IMR-90 (cell line): ENCODE data around the gene DRD3. TPM values are rescaled to one million over a fixed set of nuclear protein-coding genes. Genes with fewer than 3 reads are reported as not detected.

Experiments used
- ATAC-seq: fragments of 200-7000 bp; cut with Tn5 transposase; 2 replicates; pipeline ENCODE4 v1.9.1; 2020; ENCODE audit warnings: low read depth, mild to moderate bottlenecking, moderate library complexity
- BruUV-seq: library from RNA; stranded (reverse); fragments of 400-500 nt; replicated peaks from 2 replicates; lab custom pipeline; 2021; lab: Mats Ljungman, UMichigan
- CTCF ChIA-PET: fragments of 300-600 bp; formaldehyde crosslinking; extraction: SDS; loops from one replicate; lab custom pipeline; 2021; ENCODE audit warnings: antibody characterized with exemption; lab: Yijun Ruan, JAX
- POLR2A ChIA-PET: fragments of 300-600 bp; sonication (Branson Sonifier 250); formaldehyde crosslinking; loops from one replicate; lab custom pipeline; 2022; ENCODE audit warnings: antibody characterized with exemption; ENCODE audit not compliant: unreplicated experiment; lab: Charles Lee
- DNase-seq: peaks from one replicate; pipeline ENCODE4 v3.0.0; 2013
- H2AFZ ChIP-seq: replicated peaks from 2 replicates; pipeline ENCODE3; 2013; ENCODE audit warnings: low read length, mild to moderate bottlenecking; ENCODE audit not compliant: poor library complexity
- H2AK5ac ChIP-seq: 2 replicates; pipeline ENCODE4 v1.6.1; 2013; ENCODE audit warnings: low read depth, low read length, inconsistent platforms
- H2AK9ac ChIP-seq: replicated peaks from 2 replicates; pipeline ENCODE3; 2013; ENCODE audit warnings: mild to moderate bottlenecking, low read depth, low read length, moderate library complexity; ENCODE audit not compliant: poor library complexity
- H2BK120ac ChIP-seq: 2 replicates; pipeline ENCODE4 v1.6.1; 2013; ENCODE audit warnings: low read depth, low read length, inconsistent platforms
- H2BK15ac ChIP-seq: 3 replicates; pipeline ENCODE4 v1.6.1; 2013; ENCODE audit warnings: low read depth, low read length, inconsistent platforms
- H2BK20ac ChIP-seq: 2 replicates; pipeline ENCODE4 v1.6.1; 2013; ENCODE audit warnings: low read depth, mild to moderate bottlenecking, inconsistent platforms, low read length, moderate library complexity
- H2BK5ac ChIP-seq: 2 replicates; pipeline ENCODE4 v1.6.1; 2013; ENCODE audit warnings: mild to moderate bottlenecking, low read depth, low read length, inconsistent platforms; ENCODE audit not compliant: poor library complexity, severe bottlenecking
- H3K14ac ChIP-seq: replicated peaks from 2 replicates; pipeline ENCODE4 v1.6.1; 2013; ENCODE audit warnings: low read depth, low read length, inconsistent platforms
- H3K18ac ChIP-seq: 2 replicates; pipeline ENCODE4 v1.6.1; 2013; ENCODE audit warnings: low read depth, low read length, control low read depth
- H3K23ac ChIP-seq: 2 replicates; pipeline ENCODE4 v1.6.1; 2013; ENCODE audit warnings: low read depth, low read length, inconsistent platforms
- H3K27ac ChIP-seq: 2 replicates; pipeline ENCODE4 v1.5.1; 2013; ENCODE audit warnings: mild to moderate bottlenecking, control low read depth, low read length; ENCODE audit not compliant: insufficient read depth
- H3K27me3 ChIP-seq: 2 replicates; pipeline ENCODE4 v1.6.1; 2013; ENCODE audit warnings: low read length; ENCODE audit not compliant: control insufficient read depth, insufficient read depth
- H3K36me3 ChIP-seq: 2 replicates; pipeline ENCODE4 v1.6.1; 2013; ENCODE audit warnings: low read length, mixed read lengths; ENCODE audit not compliant: control insufficient read depth, insufficient read depth
- H3K4ac ChIP-seq: 2 replicates; pipeline ENCODE4 v1.6.1; 2013; ENCODE audit warnings: low read depth, low read length, inconsistent platforms
- H3K4me1 ChIP-seq: 2 replicates; pipeline ENCODE4 v1.6.1; 2013; ENCODE audit warnings: low read length, mixed read lengths; ENCODE audit not compliant: control insufficient read depth, insufficient read depth
- H3K4me2 ChIP-seq: 2 replicates; pipeline ENCODE4 v1.6.1; 2013; ENCODE audit warnings: low read depth, mild to moderate bottlenecking, control low read depth, low read length, moderate library complexity
- H3K4me3 ChIP-seq: 2 replicates; pipeline ENCODE4 v1.5.1; 2013; ENCODE audit warnings: low read depth, mild to moderate bottlenecking, control low read depth, low read length, moderate library complexity; ENCODE audit not compliant: insufficient read depth
- H3K56ac ChIP-seq: 2 replicates; pipeline ENCODE4 v1.6.1; 2013; ENCODE audit warnings: low read length, inconsistent platforms; ENCODE audit not compliant: insufficient read depth; ENCODE audit errors: extremely low read depth
- H3K79me1 ChIP-seq, 2 experiments: 2 replicates each; pipeline ENCODE4 v1.6.1; 2013; ENCODE audit warnings: low read length in 2 of 2, inconsistent platforms in 1 of 2, low read depth in 1 of 2
- H3K9ac ChIP-seq: 2 replicates; pipeline ENCODE4 v1.6.1; 2013; ENCODE audit warnings: low read depth, low read length, control low read depth
- H3K9me1 ChIP-seq: 2 replicates; pipeline ENCODE4 v1.6.1; 2013; ENCODE audit warnings: low read length, inconsistent platforms; ENCODE audit not compliant: insufficient read depth
- H3K9me3 ChIP-seq: 2 replicates; pipeline ENCODE4 v1.6.1; 2013; ENCODE audit warnings: low read length; ENCODE audit not compliant: control insufficient read depth, insufficient read depth
- H4K20me1 ChIP-seq: 2 replicates; pipeline ENCODE4 v1.6.1; 2013; ENCODE audit warnings: low read length, inconsistent platforms; ENCODE audit not compliant: insufficient read depth
- H4K5ac ChIP-seq: 2 replicates; pipeline ENCODE4 v1.6.1; 2013; ENCODE audit warnings: mild to moderate bottlenecking, low read depth, low read length, control low read depth
- H4K8ac ChIP-seq, 2 experiments: 2 replicates each; pipeline ENCODE4 v1.6.1; 2013; ENCODE audit warnings: low read depth in 2 of 2, low read length in 2 of 2, control low read depth in 1 of 2, inconsistent platforms in 1 of 2
- H4K91ac ChIP-seq: 2 replicates; pipeline ENCODE4 v1.6.1; 2013; ENCODE audit warnings: low read depth, low read length, inconsistent platforms; ENCODE audit not compliant: insufficient read depth
- CEBPB ChIP-seq: IDR thresholded peaks from 2 replicates; pipeline ENCODE4 v1.6.1; 2012; ENCODE audit warnings: low read depth, low read length, improper control_type of control experiment
- FOS ChIP-seq: fragments of 150-350 bp; IDR thresholded peaks from 2 replicates; pipeline ENCODE4 v1.6.1; 2016; ENCODE audit warnings: low read depth, low read length
- MAFK ChIP-seq: IDR thresholded peaks from 2 replicates; pipeline ENCODE4 v1.6.1; 2012; ENCODE audit warnings: low read depth, low read length, improper control_type of control experiment
- POLR2A ChIP-seq: IDR thresholded peaks from 2 replicates; pipeline ENCODE4 v1.6.1; 2012; ENCODE audit warnings: mild to moderate bottlenecking, low read depth, low read length
- RAD21 ChIP-seq: IDR thresholded peaks from 2 replicates; pipeline ENCODE4 v1.6.1; 2012; ENCODE audit warnings: low read length, improper control_type of control experiment
- RCOR1 ChIP-seq: IDR thresholded peaks from 2 replicates; pipeline ENCODE4 v1.6.1; 2012; ENCODE audit warnings: mild to moderate bottlenecking, low read length, improper control_type of control experiment; ENCODE audit not compliant: insufficient replicate concordance
- WGBS, 2 experiments: methylation state at CpG; one replicate each; pipeline versions ENCODE4 v1.1.5 to v1.1.7; 2013; ENCODE audit warnings: missing lambda C conversion rate in 2 of 2; ENCODE audit not compliant: insufficient read length in 1 of 2; ENCODE audit errors: extremely low coverage in 2 of 2; 5-methylcytosine and 5-hydroxymethylcytosine counted together
- dilution Hi-C: fragments of 300-500 bp; cut with HindIII; formaldehyde crosslinking; loops from one replicate; pipeline ENCODE4 v1.14.3; 2018; ENCODE audit warnings: low sequenced_read_pairs; ENCODE audit not compliant: unreplicated experiment
- in situ Hi-C: fragments of 300-500 bp; cut with MboI; formaldehyde crosslinking; loops from 3 replicates; pipeline ENCODE4 v1.14.3; 2019; ENCODE audit warnings: low sequenced_read_pairs, inconsistent platforms, mixed read lengths
- intact Hi-C: fragments of 100-400 bp; cut with micrococcal nuclease; formaldehyde crosslinking; loops from 2 replicates; pipeline ENCODE4 v1.10.0; 2022
- polyA plus RNA-seq, 3 experiments: library from polyadenylated mRNA; depleted of rRNA; stranded (reverse); fragments of >200 nt; gene quantifications; 2 replicates each; pipeline ENCODE4 v1.2.3, GENCODE V29; 2012; ENCODE audit warnings: low replicate concordance in 1 of 3
- total RNA-seq: library from RNA; depleted of rRNA; stranded (reverse); fragments of >200 nt; gene quantifications from 2 replicates; pipeline ENCODE4 v1.2.3, GENCODE V29; 2012
- TF ChIP-seq, protein P1 (sequence below): fragments of 150-350 bp; IDR thresholded peaks from 2 replicates; pipeline ENCODE4 v1.6.1; 2017; ENCODE audit warnings: mild to moderate bottlenecking, antibody characterized with exemption, low read length, low read depth
- TF ChIP-seq, protein P2 (sequence below): fragments of 150-350 bp; IDR thresholded peaks from 2 replicates; pipeline ENCODE4 v1.6.1; 2016; ENCODE audit warnings: low read depth, mild to moderate bottlenecking, low read length, moderate library complexity, borderline replicate concordance

DRD3 gene
- total and polyA plus RNA-seq, 2 of the 4 experiments (the other 2 are of a cell fraction), result not detected

DNA sequence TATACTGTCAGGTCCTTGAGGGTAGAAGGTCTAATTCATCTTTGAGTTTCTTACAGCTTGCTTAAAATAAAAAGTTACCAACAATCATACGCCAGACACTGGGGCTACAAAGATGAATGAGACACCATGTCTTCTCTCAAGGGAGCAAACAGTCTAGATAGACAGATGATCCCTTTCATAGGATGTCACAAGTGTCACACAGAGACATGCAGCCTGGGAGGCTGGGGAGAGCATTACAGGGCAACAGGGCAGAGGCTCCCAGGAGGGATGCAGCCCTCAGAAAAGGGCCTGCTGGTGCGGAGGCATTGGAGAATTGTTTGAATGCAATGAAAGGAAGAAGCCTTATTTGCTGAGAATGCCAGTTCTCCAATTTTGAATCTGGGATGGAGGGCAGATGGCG is 39.0 kb downstream of the DRD3 start:
- Histone ChIP-seq H4K20me1 (no peaks in the 10 kb centered on the region), H3K4ac (no peak overlapping the region), H2AK9ac (no peak overlapping the region), H3K4me1 (peaks cover 2% of the 10 kb centered on the region; the same call in 1 of the 2 replicates), H2BK5ac (no peak overlapping the region), H3K4me2 (no peak overlapping the region), H3K56ac (no peak overlapping the region), H3K9me1 (peaks cover 3% of the 10 kb centered on the region; the same call in 1 of the 2 replicates), H3K27me3 (peaks cover 5% of the 10 kb centered on the region; the same call in 1 of the 2 replicates), H2BK15ac (no peak overlapping the region), H2AFZ (no peak overlapping the region), H3K36me3 (no peaks in the 10 kb centered on the region), H3K23ac (no peak overlapping the region), H3K9ac (no peak overlapping the region), H3K9me3 (no peaks in the 10 kb centered on the region), H4K91ac (no peak overlapping the region), H2BK120ac (no peak overlapping the region), H3K4me3 (no peak overlapping the region), H4K5ac (no peak overlapping the region), H3K79me1 (no peaks in the 10 kb centered on the region), H3K18ac (no peak overlapping the region), H3K27ac (no peak overlapping the region), H2AK5ac (no peak overlapping the region), H3K14ac (no peak overlapping the region), H4K8ac (no peak overlapping the region), H2BK20ac (no peak overlapping the region)
- dilution Hi-C loops, result no loop called here
- DNase-seq (no peak), ATAC-seq (no peak)
- in situ Hi-C loops, result no loop called here
- intact Hi-C loops, result no loop called here
- TF ChIP-seq CEBPB (no peak), RAD21 (no peak), FOS (no peak), POLR2A (no peak), RCOR1 (no peak), MAFK (no peak)
- TF ChIP-seq, protein P1, sequence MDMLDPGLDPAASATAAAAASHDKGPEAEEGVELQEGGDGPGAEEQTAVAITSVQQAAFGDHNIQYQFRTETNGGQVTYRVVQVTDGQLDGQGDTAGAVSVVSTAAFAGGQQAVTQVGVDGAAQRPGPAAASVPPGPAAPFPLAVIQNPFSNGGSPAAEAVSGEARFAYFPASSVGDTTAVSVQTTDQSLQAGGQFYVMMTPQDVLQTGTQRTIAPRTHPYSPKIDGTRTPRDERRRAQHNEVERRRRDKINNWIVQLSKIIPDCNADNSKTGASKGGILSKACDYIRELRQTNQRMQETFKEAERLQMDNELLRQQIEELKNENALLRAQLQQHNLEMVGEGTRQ, result no peak
- TF ChIP-seq, protein P2, sequence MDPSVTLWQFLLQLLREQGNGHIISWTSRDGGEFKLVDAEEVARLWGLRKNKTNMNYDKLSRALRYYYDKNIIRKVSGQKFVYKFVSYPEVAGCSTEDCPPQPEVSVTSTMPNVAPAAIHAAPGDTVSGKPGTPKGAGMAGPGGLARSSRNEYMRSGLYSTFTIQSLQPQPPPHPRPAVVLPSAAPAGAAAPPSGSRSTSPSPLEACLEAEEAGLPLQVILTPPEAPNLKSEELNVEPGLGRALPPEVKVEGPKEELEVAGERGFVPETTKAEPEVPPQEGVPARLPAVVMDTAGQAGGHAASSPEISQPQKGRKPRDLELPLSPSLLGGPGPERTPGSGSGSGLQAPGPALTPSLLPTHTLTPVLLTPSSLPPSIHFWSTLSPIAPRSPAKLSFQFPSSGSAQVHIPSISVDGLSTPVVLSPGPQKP, result no peak
- POLR2A ChIA-PET, result no interaction called here
- 86% methylated on average over 2 of the region's 3 CpGs; no CpG with 5 or more reads in 1 of the 2 experiments for WGBS, 2 experiments
- CTCF ChIA-PET, result no interaction called here
- BruUV-seq, result no TSS peak
